ENCODE results near the gene DBI. TPM values are rescaled to one million over a fixed set of nuclear protein-coding genes. Genes with fewer than 3 reads are reported as not detected.

The DBI gene
- total RNA-seq, 1 donor from 2014 or later: 11.2 TPM

DNA sequence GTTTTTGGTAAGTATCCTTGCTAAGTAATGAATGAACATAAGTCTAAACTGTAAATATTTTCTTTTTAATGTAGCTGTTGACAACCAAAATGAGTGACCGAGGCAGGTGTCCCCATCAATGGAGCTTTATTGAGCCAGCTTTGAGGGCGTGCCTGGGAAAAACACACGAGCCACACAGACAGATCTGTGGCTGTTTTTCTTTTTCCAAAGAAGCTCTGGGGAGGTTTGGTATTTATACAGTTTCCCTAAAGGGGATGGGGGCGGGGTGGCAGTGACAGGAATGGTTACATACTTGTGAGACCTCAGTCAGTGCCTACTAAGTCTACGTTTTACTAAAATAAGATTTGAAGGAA, 11.2 kb downstream of the DBI start:
- peak in 1 of 2 donors; percentile 35 for DNase-seq (ENCODE audit: low spot score in 2 of 2)
- H3K36me3 ChIP-seq: peaks cover 11 to 14% of the 10 kb centered on the region in 2 donors
- no peaks in the 10 kb centered on the region for H3K4me1 ChIP-seq
- peaks cover 0 to 9% of the 10 kb centered on the region in 2 donors for H3K9me3 ChIP-seq
- no peak overlapping the region for H3K4me3 ChIP-seq
- H3K27ac ChIP-seq: no peak overlapping the region
- intact Hi-C loops (cut with DNase I): no loop called here
- no peaks in the 10 kb centered on the region for H3K27me3 ChIP-seq
- TF ChIP-seq, protein P1, sequence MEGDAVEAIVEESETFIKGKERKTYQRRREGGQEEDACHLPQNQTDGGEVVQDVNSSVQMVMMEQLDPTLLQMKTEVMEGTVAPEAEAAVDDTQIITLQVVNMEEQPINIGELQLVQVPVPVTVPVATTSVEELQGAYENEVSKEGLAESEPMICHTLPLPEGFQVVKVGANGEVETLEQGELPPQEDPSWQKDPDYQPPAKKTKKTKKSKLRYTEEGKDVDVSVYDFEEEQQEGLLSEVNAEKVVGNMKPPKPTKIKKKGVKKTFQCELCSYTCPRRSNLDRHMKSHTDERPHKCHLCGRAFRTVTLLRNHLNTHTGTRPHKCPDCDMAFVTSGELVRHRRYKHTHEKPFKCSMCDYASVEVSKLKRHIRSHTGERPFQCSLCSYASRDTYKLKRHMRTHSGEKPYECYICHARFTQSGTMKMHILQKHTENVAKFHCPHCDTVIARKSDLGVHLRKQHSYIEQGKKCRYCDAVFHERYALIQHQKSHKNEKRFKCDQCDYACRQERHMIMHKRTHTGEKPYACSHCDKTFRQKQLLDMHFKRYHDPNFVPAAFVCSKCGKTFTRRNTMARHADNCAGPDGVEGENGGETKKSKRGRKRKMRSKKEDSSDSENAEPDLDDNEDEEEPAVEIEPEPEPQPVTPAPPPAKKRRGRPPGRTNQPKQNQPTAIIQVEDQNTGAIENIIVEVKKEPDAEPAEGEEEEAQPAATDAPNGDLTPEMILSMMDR (IDR thresholded peaks at IDR 0.05): no peak

DNA sequence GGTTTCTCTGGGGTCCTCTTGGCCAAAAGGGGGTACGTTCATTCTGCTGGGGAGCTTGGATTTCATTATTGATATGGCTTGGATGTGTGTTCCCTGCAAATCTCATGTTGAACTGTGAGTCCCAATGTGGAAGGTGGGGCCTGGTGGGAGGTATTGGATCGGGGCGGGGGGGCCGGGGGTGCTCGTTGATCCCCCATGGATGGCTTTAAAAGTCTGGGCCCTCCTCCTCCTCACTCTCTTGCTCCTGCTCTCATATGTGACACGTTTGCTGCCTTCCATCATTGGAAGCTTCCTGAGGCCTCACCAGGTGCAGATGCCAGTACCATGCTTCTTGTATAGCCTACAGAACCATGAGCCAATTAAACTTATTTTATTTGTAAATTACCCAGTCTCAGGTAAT, 11.8 kb downstream of the DBI start:
- H3K4me3 ChIP-seq: no peak overlapping the region
- no peaks in the 10 kb centered on the region for H3K27me3 ChIP-seq
- TF ChIP-seq, protein P1 (IDR thresholded peaks at IDR 0.05): no peak
- peaks cover 5 to 8% of the 10 kb centered on the region in 2 donors for H3K36me3 ChIP-seq
- intact Hi-C loops (cut with DNase I): no loop called here
- peak in 1 of 2 donors; percentile 13 for DNase-seq (ENCODE audit: low spot score in 2 of 2)
- no peaks in the 10 kb centered on the region for H3K4me1 ChIP-seq
- H3K27ac ChIP-seq: no peak overlapping the region
- H3K9me3 ChIP-seq: peaks cover 0 to 7% of the 10 kb centered on the region in 2 donors

DNA sequence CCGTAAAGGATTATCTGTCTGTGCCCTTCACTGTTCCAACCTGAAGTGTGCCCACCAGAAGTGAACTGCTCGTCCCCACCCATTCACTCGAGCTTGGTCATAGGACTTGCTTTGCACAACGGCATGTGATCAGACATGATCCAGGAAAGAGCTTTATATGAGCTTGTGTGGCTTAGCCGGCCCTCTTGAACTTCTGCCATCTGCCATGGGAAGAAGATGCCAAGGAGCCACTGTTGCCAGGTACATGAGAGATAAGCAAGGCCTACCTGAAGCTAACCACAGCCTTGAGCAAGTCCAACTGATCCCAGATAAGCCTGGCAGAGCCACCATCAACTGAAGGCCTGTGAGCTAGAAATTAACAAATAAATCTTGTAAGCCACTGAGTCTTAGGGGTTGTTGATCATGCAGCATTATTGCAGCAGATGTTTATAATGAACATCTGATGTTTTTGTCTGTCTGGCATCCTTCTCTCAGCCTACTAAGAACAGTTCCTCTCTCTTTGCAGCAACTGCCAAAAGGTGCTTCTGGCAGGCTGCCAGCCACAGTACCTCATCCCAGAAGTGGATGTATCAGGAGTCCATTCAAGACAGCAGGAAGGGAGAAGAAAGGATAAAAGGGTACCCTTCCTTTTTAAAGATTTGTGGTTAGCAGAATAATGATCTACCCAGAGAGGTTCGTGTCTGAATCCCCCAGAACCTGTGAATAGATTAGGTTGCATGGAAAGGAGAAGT, 16.8 kb downstream of the DBI start:
- Histone ChIP-seq H3K9me3 (no peaks in the 10 kb centered on the region), H3K4me3 (no peak overlapping the region), H3K36me3 (no peaks in the 10 kb centered on the region), H3K4me1 (no peaks in the 10 kb centered on the region), H3K27me3 (no peaks in the 10 kb centered on the region), H3K27ac (no peak overlapping the region)
- intact Hi-C loops (cut with DNase I): no loop called here
- DNase-seq (ENCODE audit: low spot score in 2 of 2): peak in 1 of 2 donors; percentile 27
- TF ChIP-seq, protein P1 (IDR thresholded peaks at IDR 0.05): no peak

DNA sequence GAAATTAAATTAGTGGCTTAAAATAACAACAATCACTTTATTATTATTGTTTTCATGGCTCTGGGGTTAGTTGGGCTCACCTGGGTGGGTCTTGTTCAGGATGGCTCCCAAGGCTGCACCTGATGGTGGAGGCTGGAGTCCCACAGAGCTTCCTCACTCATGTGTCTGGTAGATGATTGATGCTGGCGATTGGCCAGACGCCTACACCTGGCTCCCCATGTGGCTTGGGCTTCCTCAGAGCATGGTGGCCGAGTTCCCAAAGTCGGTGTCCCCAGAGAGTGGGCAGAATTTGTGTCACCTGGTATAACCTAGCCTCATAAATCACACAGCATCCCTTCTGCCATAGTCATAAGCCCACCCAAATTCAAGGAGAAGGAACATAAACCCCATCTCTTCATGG, 18.2 kb downstream of the DBI start:
- no peaks in the 10 kb centered on the region for H3K9me3 ChIP-seq
- no peaks in the 10 kb centered on the region for H3K36me3 ChIP-seq
- H3K27ac ChIP-seq: no peak overlapping the region
- no peak for DNase-seq (ENCODE audit: low spot score in 2 of 2)
- no peaks in the 10 kb centered on the region for H3K4me1 ChIP-seq
- H3K27me3 ChIP-seq: no peaks in the 10 kb centered on the region
- intact Hi-C loops (cut with DNase I): no loop called here
- H3K4me3 ChIP-seq: no peak overlapping the region
- TF ChIP-seq, protein P1 (IDR thresholded peaks at IDR 0.05): no peak

DNA sequence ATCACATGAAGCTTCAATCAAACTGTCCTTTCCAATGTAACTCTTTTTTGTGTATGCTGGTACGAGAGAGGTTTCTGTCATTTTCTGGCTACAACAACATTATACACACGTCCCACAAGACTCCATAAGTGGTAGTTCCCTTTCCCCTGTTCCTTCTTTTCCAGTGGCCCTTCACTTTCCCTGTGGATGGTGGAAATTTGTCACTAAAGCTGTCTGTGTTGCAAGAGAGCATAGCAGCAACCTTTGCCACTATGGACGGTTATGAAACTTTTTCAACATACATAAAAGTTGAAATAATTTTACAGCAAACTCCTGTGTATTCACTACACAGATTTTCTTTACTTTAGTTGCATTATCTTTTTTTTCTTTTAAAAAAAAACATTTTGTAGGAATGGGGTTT, 18.7 kb downstream of the DBI start:
- Histone ChIP-seq H3K27me3 (no peaks in the 10 kb centered on the region), H3K4me1 (no peaks in the 10 kb centered on the region), H3K27ac (no peak overlapping the region), H3K36me3 (no peaks in the 10 kb centered on the region), H3K4me3 (no peak overlapping the region), H3K9me3 (no peaks in the 10 kb centered on the region)
- DNase-seq (ENCODE audit: low spot score in 2 of 2): no peak
- TF ChIP-seq, protein P1 (IDR thresholded peaks at IDR 0.05): no peak
- intact Hi-C loops (cut with DNase I): no loop called here

All from ascending aorta (tissue), 2 donors.